ENCODE results near the gene GPR107.
"Not testable (repeated sequence)": the region's sequence is repeated elsewhere in the genome, so short reads cannot be mapped to it uniquely, and the experiment has no call there.

GPR107 gene

DNA sequence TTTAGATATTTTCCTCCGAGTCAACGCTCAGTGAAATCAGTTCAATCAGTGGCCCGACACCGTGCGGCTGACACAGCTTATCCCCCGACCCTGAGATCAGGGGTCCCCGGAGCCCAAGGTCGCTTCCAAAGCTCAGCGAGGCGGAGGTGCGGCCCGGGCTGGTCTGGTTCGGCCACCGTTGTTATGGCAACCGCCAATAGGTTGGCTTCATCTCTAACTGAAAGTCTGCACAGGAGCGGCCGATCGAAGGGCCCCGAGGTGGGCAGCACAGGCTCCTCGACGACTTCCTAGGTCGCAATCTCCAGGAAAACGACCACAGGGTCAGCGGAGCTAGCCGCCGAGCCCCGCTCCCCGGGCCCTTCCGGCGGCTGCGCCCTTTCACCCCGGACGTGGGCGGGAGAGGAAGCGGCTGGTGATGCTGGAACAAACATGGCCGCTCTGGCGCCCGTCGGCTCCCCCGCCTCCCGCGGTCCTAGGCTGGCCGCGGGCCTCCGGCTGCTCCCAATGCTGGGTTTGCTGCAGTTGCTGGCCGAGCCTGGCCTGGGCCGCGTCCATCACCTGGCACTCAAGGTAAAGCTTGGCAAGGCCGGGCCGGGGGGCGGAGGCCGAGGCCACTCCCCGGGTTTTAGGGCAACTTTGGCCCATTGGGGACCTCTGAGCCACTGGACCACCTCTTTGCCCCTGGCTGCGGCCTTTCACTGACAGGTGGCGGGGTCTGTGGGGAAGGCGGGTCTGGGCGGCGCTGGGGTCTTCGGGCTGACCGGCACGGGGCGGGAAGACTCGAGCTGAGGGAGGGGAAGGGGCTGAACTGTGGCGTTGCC is at the start of gene GPR107:
TSS of gene GPR107 (plus strand) at position 403 of the 821 bp plus-strand sequence. CDS start at position 430, 27 bp downstream.
- peak; percentile 57 for DNase-seq (ENCODE audit: low read depth)

DNA sequence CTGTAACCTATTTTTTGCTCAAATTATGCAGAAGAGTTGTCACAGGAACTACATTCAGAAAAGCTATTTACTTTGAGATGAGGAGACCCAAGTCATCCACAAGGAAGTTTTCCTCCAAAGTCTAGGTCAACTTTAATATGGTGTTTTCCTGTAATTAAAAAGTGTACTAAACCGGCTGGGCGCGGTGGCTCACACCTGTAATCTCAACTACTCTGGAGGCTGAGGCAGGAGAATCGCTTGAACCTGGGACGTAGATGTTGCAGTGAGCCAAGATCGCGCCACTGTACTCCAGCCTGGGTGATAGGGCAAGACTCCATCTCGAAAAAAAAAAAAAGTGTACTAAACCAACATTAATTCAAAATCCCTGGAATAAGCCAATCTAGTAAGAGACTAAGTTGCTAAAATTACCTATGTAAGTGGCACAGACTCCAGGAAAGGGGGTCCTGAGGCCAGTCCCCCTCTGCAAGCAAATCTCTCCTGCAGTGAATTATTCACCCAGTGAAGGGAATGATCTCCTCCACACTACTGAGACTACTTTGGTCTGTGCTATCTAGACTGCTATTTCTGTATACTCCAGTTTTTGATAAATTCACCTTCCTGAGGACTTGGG is 49.7 kb upstream of the GPR107 start:
- DNase-seq (ENCODE audit: low read depth), result no peak

DNA sequence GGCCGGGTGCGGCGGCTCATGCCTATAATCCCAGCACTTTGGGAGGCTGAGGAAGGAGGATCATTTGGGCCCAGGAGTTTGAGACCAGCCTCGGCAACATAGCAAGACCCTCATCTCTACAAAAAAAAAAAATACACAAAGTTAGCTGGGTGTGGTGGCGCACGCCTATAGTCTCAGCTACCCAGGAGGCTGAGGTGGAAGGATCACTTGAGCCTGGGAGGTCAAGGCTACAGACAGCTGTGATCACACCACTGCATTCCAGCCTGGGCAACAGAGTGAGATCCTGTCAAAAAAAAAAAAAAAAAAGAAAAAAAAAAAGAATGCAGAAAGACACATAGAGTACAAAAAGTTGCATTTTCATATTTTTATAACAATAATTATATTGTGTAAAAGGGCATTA is 46.8 kb upstream of the GPR107 start:
- DNase-seq (ENCODE audit: low read depth), result not testable (repeated sequence)

DNA sequence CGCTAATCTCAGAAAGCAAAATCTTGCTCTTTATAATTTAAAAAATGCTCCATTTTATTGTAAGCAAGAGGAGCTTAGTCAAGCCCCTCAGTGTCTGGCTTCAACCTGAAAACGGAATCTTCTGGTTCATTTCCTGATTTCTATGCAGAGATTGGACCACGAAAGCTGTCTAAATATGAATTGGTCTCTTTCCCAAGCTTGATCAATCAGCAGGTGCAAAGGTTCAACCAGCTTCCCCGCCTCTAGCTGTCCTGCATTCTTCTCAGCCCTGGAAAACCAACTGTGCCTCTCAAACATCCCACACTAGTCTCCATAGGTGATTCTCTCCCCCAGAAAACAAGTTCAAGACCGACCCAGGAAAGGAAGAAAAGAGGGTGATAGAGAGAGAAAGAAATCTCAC is 45.2 kb upstream of the GPR107 start:
- no peak for DNase-seq (ENCODE audit: low read depth)

GRCh38 chr9:130009546-130009945 is 44.2 kb upstream of the GPR107 start:
- not testable (repeated sequence) for DNase-seq (ENCODE audit: low read depth)

GRCh38 chr9:130010151-130010988 is 43.3 kb upstream of the GPR107 start:
- peak; percentile 68 for DNase-seq (ENCODE audit: low read depth)

DNA sequence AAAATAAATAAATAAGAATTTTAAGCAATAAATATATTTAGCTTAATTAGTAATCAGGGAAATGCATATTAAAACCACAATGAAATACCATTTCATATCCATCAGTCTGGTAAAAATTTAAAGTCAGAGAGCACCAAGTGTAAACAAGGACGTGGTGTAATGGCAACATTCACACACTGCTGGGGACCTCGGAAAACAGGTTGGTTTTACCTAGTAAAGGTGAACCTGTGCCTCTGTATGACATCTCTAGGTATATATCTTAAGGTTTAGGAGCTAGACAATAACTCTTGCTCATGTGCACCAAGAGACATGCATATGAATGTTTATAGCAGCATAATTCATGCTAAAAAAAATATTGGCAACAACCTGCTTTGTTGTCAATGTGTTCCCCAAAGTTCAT is 40.4 kb upstream of the GPR107 start:
- DNase-seq (ENCODE audit: low read depth), result no peak

DNA sequence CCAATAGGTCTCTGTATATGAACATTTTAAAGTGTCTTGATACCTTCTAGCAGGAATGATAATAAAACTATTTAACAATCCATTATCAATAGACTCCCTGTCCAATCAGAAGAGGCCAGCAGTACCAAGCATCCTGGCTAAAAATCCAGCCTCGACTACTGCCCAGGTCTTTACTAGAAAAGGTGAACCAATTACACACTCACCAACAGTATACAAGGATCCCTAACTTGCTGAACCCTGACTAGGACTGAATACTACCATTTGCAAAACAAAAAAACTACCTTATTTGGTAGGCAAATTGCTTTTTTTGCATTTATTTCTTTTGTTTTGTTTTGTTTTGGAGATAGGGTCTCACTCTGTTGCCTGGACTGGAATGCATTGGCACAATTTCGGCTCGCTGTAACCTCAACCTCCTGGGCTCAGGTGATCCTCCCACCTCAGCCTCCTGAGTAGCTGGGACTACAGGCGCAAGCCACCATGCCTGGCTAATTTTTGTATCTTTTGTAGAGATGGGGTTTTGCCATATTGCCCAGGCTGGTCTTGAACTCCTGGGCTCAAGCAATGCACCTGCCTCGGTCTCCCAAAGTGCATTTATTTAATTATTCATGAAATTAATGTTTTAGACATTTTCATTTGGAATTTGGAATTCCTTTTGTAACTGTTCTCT is 38.2 kb upstream of the GPR107 start:
- DNase-seq (ENCODE audit: low read depth), result no peak

- no peak for DNase-seq (ENCODE audit: low read depth)
Measured at GRCh38 chr9:130017076-130017475, 36.6 kb upstream of the GPR107 start.

- not testable (repeated sequence) for DNase-seq (ENCODE audit: low read depth)
Measured at GRCh38 chr9:130017510-130017909, 36.2 kb upstream of the GPR107 start.

GRCh38 chr9:130018265-130018664 is 35.4 kb upstream of the GPR107 start:
- no peak for DNase-seq (ENCODE audit: low read depth)

DNA sequence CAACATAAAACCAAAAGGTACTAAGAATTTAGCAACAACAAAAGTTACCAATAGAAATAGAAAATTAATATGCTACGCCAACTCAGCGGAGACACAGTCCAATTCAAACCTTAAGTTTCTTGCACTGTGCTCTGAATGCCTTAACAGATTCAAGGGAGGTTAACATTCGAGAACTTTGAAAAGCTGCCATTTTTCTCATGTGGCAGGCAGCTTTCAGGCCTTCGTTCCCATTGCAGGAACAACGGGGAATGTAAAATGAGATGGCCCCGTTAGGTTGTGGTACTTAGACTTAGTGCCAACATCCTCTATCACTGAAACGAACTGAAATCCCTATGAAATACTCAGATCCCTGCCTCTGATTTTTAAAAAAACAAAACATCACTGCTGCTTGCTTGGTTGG is 33.1 kb upstream of the GPR107 start:
- no peak for DNase-seq (ENCODE audit: low read depth)

DNA sequence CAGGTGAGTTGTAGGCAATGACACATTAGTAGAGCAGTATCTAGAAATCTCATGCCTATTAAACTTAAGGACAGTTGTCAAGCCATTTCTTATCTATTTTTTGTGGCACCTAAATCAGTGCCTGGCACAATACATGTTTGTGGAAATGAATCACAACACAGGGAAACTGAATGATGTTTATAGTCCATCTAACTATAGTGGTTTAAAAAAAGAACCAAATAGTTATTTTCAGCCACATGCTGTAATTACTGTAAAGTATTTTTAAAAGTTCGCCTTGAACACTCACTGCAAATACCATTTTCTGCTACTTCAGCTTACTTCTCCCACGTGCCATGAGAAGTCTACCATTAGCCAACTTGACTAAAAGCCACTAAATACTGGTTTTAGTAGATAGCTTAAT is 32.6 kb upstream of the GPR107 start:
- DNase-seq (ENCODE audit: low read depth), result no peak

- DNase-seq (ENCODE audit: low read depth), result not testable (repeated sequence)
Measured at GRCh38 chr9:130021842-130022241, 31.9 kb upstream of the GPR107 start.

- no peak for DNase-seq (ENCODE audit: low read depth)
Measured at GRCh38 chr9:130022566-130023143, 31.1 kb upstream of the GPR107 start.

DNA sequence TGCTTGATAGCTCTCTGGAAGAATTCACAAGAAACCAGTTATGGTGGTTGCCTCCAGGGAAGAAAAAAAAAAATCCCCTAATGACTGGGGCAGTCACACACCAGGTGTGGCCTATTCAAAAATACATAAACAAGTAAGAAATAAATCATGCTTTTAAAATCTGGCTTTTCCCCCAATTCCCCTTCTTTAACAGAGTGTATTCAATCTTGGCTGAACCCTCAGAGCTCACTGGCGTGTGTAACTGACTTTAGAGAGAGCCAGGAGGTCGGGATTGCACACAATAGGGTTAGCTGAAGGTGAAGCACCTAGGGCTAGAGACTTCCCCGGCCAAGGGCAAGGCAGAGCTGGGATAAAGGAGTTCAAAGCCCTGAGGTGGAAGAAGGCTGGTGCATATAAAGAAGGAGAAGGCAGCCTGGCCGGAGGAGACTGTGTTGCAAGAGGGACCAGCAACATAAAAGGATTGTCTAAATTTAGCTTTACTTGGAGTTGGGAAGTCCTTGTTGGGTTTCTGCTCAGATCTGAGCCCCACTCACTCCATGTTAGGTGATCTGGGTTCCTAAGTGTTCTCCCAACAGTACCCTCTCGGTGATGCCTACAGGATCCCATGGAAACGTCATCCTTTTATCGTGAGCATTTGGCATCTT is 30.4 kb upstream of the GPR107 start:
- DNase-seq (ENCODE audit: low read depth), result no peak

DNA sequence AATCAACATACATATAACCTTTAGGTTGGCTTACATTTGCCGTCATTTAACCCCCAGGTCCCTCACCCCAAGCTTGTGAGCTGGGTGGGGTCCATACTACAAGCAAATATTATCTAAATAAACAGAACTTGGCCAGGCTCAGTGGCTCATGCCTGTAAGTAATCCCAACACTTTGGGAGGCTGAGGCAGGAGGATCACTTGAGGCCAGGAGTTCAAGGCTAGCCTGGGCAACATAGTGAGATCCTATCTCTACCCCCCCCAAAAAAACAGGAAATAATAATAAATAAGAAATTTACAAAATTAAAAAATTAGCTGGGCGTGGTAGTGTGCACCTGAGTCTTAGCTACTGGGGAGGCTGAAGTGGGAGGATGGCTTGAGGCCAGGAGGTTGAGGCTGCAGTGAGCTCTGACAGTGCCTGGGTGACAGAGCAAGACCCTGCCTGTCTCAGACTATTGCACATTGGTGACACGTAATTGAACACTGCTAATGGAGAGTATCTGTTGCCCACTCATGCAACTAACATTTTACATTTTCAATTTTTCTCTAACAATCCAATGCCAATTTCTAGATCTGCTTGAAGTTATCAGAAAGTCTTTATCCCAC is 29.6 kb upstream of the GPR107 start:
- no peak for DNase-seq (ENCODE audit: low read depth)

- DNase-seq (ENCODE audit: low read depth), result no peak
Measured at GRCh38 chr9:130024597-130024994, 29.1 kb upstream of the GPR107 start.

GRCh38 chr9:130026583-130027340 is 26.9 kb upstream of the GPR107 start:
- DNase-seq (ENCODE audit: low read depth), result no peak

All from T-helper 22 cell (primary cell).